NCI-H128 (cell line): ENCODE measurements around the gene ZNF521.
"Not testable (repeated sequence)": the region's sequence is repeated elsewhere in the genome, so short reads cannot be mapped to it uniquely, and the experiment has no call there.

Experiments used
- DNase-seq: peaks from one replicate; lab custom pipeline; 2025; ENCODE audit not compliant: unreplicated experiment; lab: John Stamatoyannopoulos, UW

Gene ZNF521

GRCh38 chr18:25047421-25047820, 304.5 kb downstream of the ZNF521 start:
- no peak for DNase-seq

GRCh38 chr18:25044694-25045093, 307.3 kb downstream of the ZNF521 start:
- no peak for DNase-seq

GRCh38 chr18:25043104-25043503, 308.9 kb downstream of the ZNF521 start:
- DNase-seq, result no peak

- DNase-seq, result no peak
These were observed 309.3 kb downstream of the ZNF521 start for GRCh38 chr18:25042641-25043051.

GRCh38 chr18:25039781-25040180, 312.2 kb downstream of the ZNF521 start:
- no peak for DNase-seq

GRCh38 chr18:25038261-25038660, 313.7 kb downstream of the ZNF521 start:
- DNase-seq, result no peak

GRCh38 chr18:25033747-25034471, 318.1 kb downstream of the ZNF521 start:
- DNase-seq, result no peak

- not testable (repeated sequence) for DNase-seq
These were observed 318.8 kb downstream of the ZNF521 start for GRCh38 chr18:25033175-25033574.

GRCh38 chr18:25029802-25030201, 322.2 kb downstream of the ZNF521 start:
- DNase-seq, result no peak

GRCh38 chr18:25019931-25020330, 332.0 kb downstream of the ZNF521 start:
- no peak for DNase-seq

- no peak for DNase-seq
These were observed 332.7 kb downstream of the ZNF521 start for GRCh38 chr18:25019086-25019860.

GRCh38 chr18:25016666-25017065, 335.3 kb downstream of the ZNF521 start:
- no peak for DNase-seq

GRCh38 chr18:25016181-25016580, 335.8 kb downstream of the ZNF521 start:
- no peak for DNase-seq
